Sigmoid colon (tissue), 7 donors: ENCODE results near the gene UQCRHL. TPM values are rescaled to one million over a fixed set of nuclear protein-coding genes. Genes with fewer than 3 reads are reported as not detected.
A peak's percentile ranks its signal among the peaks of the same experiment; 100 is the strongest.
"Not testable (repeated sequence)": the region's sequence is repeated elsewhere in the genome, so short reads cannot be mapped to it uniquely, and the experiment has no call there.

Experiments
- DNase-seq: peaks from one replicate; pipeline ENCODE4 v3.0.0-alpha.2; 2019
- H3K27ac ChIP-seq, 4 donors: fragments of 200-600 bp; sonication (generic); one replicate each; pipeline ENCODE4 v1.5.1; 2016 to 2019; ENCODE audit warnings: mild to moderate bottlenecking in 1 of 4
- H3K27me3 ChIP-seq, 3 donors: fragments of 200-600 bp; sonication (generic); one replicate each; pipeline ENCODE4 v1.5.1; 2019; ENCODE audit warnings: mild to moderate bottlenecking in 1 of 3
- H3K36me3 ChIP-seq, 4 donors: fragments of 200-600 bp; sonication (generic); one replicate each; pipeline ENCODE4 v1.5.1; 2016 to 2019
- H3K4me1 ChIP-seq, 4 donors: fragments of 200-600 bp; sonication (generic); one replicate each; pipeline ENCODE4 v1.5.1; 2017 to 2019
- H3K4me3 ChIP-seq, 4 donors: fragments of 200-600 bp; sonication (generic); one replicate each; pipeline ENCODE4 v1.5.1; 2017 to 2019; ENCODE audit warnings: mild to moderate bottlenecking in 2 of 4, moderate library complexity in 1 of 4
- H3K9me3 ChIP-seq, 4 donors: fragments of 200-600 bp in 3 of 4; sonication (generic) in 3 of 4; one replicate each; pipeline versions ENCODE4 v1.5.1 to v1.6.1; 2013 to 2019
- EP300 ChIP-seq, 4 donors: sonication (generic); formaldehyde crosslinking; IDR thresholded peaks; one replicate each; pipeline ENCODE4 v1.6.1; 2017; ENCODE audit warnings: antibody characterized with exemption in 4 of 4
- POLR2A ChIP-seq, 2 donors: fragments of 450-650 bp; IDR thresholded peaks; one replicate each; pipeline ENCODE4 v1.6.1; 2016; ENCODE audit warnings: antibody characterized with exemption in 2 of 2, mild to moderate bottlenecking in 2 of 2, moderate library complexity in 2 of 2
- POLR2AphosphoS5 ChIP-seq, 4 donors: sonication (generic); formaldehyde crosslinking; IDR thresholded peaks; one replicate each; pipeline ENCODE4 v1.6.1; 2017; ENCODE audit warnings: antibody characterized with exemption in 4 of 4
- WGBS, 2 donors: extraction: QIAGEN DNeasy Blood & Tissue Kit; methylation state at CpG; one replicate each; pipeline ENCODE4 v1.1.7; 2013; 5-methylcytosine and 5-hydroxymethylcytosine counted together
- intact Hi-C: fragments of 100-400 bp; cut with DNase I; formaldehyde crosslinking; loops from one replicate; pipeline ENCODE4 v1.15.1; 2023
- polyA plus RNA-seq, 3 donors: library from polyadenylated mRNA; stranded (reverse); fragments of 200-250 nt; gene quantifications; one replicate each; pipeline ENCODE4 v1.2.3, GENCODE V29; 2013
- total RNA-seq, 4 donors: library from RNA; depleted of rRNA; stranded (reverse); fragments of >200 nt; gene quantifications; one replicate each; pipeline ENCODE4 v1.1.0, GENCODE V29; 2016
- TF ChIP-seq, protein P1 (sequence below), 4 experiments: fragments of 450-650 bp in 3 of 4; fragments of 200-600 bp in 1 of 4; IDR thresholded peaks; one replicate each; pipeline ENCODE4 v1.5.1; 2016 to 2019; ENCODE audit warnings: antibody characterized with exemption in 4 of 4, mild to moderate bottlenecking in 3 of 4, moderate library complexity in 2 of 4
- donor health status: healthy with polysubstance abuse.
- donor health status: Bipolar disorder and iron deficiency.
- donor health status: healthy.

The UQCRHL gene
- total and polyA plus RNA-seq, 7 donors: 0.54 to 4.6 (median 2.2) TPM

DNA sequence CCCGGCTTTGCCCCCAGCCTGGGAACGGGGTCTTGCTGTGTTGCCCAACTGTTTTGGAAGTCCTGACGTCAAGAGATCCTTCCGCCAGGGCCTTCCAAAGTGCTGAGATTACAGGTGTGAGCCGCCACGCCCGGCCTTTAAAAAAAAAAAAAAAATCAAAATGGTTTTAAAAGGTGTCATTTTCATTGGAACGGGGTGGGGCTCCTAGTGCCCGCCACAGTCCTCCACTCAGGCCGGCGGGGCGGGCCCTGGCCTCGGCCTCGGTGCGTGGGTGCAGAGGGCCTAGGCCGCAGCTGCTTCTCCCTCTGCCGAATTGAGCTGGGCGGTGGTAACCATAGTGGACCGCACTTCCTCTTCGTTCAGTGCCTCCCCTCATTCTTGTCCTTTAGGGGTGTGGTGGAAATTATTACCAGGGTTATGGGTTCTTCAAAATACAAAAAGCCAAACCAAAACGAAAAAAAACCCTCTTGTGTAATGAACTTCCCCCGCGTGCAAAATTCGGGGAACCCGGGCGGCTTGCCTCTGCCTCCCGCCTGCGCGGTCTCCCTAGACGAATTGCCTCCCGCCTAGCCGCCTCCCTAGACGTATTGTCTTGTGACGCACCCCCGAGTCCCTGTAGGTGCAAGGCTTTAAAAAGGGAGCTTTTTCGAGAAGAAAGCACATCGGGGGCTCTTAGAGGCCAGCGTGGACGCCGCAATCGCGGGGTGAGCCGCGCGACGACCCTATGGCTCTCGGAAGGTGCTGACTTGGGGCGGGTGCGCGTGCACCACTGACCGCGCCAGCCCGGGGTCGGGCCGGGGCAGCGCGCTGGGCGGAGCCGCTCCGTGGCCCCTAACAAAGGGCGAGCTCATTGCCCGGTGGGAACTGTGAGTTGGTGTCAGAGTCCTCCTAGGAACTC, 29.6 kb upstream of the UQCRHL start:
- peak; percentile 71 for DNase-seq
- no peaks in the 10 kb centered on the region for H3K27me3 ChIP-seq
- peak overlapping the region; percentile 99 to 100 (median 99) for H3K27ac ChIP-seq
- WGBS, 2 donors: 33 to 57% methylated on average over 62 of the region's 62 CpGs
- peaks cover 0 to 26% (median 20%) of the 10 kb centered on the region in 4 donors for H3K4me1 ChIP-seq
- intact Hi-C loops: no loop called here
- peak overlapping the region in 3 of 4 donors; percentile 71 to 98 (median 77) for H3K4me3 ChIP-seq
- no peaks in the 10 kb centered on the region for H3K9me3 ChIP-seq
- no peaks in the 10 kb centered on the region for H3K36me3 ChIP-seq
- TF ChIP-seq, protein P1, sequence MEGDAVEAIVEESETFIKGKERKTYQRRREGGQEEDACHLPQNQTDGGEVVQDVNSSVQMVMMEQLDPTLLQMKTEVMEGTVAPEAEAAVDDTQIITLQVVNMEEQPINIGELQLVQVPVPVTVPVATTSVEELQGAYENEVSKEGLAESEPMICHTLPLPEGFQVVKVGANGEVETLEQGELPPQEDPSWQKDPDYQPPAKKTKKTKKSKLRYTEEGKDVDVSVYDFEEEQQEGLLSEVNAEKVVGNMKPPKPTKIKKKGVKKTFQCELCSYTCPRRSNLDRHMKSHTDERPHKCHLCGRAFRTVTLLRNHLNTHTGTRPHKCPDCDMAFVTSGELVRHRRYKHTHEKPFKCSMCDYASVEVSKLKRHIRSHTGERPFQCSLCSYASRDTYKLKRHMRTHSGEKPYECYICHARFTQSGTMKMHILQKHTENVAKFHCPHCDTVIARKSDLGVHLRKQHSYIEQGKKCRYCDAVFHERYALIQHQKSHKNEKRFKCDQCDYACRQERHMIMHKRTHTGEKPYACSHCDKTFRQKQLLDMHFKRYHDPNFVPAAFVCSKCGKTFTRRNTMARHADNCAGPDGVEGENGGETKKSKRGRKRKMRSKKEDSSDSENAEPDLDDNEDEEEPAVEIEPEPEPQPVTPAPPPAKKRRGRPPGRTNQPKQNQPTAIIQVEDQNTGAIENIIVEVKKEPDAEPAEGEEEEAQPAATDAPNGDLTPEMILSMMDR (IDR thresholded peaks at IDR 0.05): no peak
- no peak for TF ChIP-seq POLR2A (IDR thresholded peaks at IDR 0.05)
- TF ChIP-seq POLR2AphosphoS5 (IDR thresholded peaks at IDR 0.05): no peak
- TF ChIP-seq EP300 (IDR thresholded peaks at IDR 0.05): no peak

DNA sequence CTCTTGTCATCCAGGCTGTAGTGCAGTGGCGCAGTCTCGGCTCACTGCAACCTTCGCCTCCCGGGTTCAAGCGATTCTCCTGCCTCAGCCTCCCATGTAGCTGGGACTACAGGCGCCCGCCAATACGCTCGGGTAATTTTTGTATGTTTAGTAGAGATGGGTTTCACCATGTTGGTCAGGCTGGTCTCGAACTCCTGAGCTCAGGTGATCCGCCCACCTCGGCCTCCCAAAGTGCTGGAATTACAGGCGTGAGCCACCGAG, 29.0 kb upstream of the UQCRHL start:
- Histone ChIP-seq H3K27ac (peak overlapping the region; percentile 99 to 100 (median 99)), H3K4me1 (peaks cover 0 to 26% (median 20%) of the 10 kb centered on the region in 4 donors), H3K4me3 (peak overlapping the region; percentile 43 to 98 (median 74))
- H3K27me3 ChIP-seq, intact Hi-C loops, H3K9me3 ChIP-seq, H3K36me3 ChIP-seq: not testable (repeated sequence)
- peak; percentile 69 for DNase-seq
- WGBS, 2 donors: 29 to 64% methylated on average over 14 of the region's 14 CpGs

DNA sequence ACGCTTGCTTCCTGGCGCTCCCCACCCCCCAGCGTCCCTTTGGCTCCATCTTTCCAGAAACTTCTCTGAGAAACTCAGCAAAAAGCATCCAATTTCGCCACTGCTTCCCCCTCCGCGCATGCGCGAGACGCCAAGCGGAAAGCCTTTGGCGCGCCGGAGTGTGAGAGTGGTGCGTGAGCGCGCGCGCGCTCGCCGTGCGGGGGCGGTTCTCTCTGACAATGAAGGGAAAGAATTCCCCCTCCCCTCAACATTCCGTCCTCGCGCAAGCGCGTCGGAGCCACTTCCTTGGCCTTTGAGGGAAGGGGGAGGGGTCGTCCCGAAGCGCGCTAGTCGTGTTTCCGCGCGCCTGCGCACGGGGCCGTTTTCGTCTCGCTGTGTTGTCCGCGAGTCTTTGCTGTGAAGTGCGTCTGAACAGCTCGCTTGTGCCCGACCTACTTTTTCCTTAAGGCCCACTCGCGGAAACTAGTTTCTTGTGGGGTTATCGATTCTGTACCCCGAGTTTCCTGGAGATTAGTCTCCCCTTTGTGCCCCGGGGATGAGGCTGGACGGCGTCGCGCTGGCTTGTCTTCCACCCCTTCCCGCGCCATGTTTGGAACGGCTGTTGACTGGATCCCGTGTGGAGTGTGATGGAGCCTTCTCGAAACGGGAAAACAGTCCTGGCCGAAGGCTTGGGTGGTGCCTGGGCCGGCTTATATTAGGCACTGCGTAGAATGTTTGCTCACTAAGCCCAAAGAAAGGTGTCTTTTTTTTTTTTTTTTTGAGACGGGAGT, 28.5 kb upstream of the UQCRHL start:
- H3K27me3 ChIP-seq: no peaks in the 10 kb centered on the region
- peaks cover 0 to 26% (median 20%) of the 10 kb centered on the region in 4 donors for H3K4me1 ChIP-seq
- peak; percentile 100 for DNase-seq
- 1 to 2% methylated on average over 66 of the region's 66 CpGs for WGBS, 2 donors
- intact Hi-C loops: loop anchor here (1.0 kb wide), 1 partner anchor 11 kb away; the partner anchor contains the start of gene SPEN
- peak overlapping the region; percentile 99 to 100 (median 99) for H3K27ac ChIP-seq
- H3K9me3 ChIP-seq: no peaks in the 10 kb centered on the region
- no peaks in the 10 kb centered on the region for H3K36me3 ChIP-seq
- TF ChIP-seq EP300 (IDR thresholded peaks at IDR 0.05) (peak in 1 of 4 donors; percentile 94), POLR2A (IDR thresholded peaks at IDR 0.05) (peak; percentile 92 to 93), POLR2AphosphoS5 (IDR thresholded peaks at IDR 0.05) (peak; percentile 97 to 99 (median 98))
- TF ChIP-seq, protein P1 (IDR thresholded peaks at IDR 0.05): no peak
- peak overlapping the region; percentile 50 to 98 (median 74) for H3K4me3 ChIP-seq

DNA sequence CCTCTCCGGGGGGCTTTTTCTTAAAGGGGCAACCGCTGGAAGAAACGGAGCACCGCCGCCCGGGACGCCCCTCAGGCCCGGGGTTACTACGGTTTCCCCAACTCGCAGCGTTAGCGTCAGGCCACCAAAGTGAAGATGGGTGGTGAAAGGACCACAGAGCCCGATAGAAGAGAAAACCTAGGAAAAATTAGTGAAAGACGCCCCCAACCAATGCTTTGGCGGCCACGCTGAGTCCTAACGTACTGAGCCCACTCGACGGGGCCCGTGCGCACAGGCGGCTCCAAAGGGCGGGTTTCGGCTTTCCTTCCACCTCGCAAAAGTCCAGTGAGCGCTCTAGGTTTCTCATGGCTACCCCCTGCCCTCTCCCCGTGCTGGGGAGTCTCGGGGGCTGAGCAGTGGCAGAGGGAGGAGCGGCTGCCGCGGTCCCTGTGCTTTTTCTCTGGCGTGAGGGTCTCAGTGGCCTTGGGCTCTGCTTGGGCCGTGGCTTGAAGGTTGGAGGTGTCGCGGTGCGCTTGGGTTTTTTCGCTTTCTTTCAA, 27.8 kb upstream of the UQCRHL start:
- H3K4me3 ChIP-seq: peak overlapping the region; percentile 50 to 98 (median 74)
- H3K27me3 ChIP-seq: no peaks in the 10 kb centered on the region
- no peak for DNase-seq
- TF ChIP-seq, protein P1 (IDR thresholded peaks at IDR 0.05): no peak
- TF ChIP-seq POLR2A (IDR thresholded peaks at IDR 0.05): no peak
- TF ChIP-seq EP300 (IDR thresholded peaks at IDR 0.05): peak in 1 of 4 donors; percentile 15
- 0% methylated on average over 37 of the region's 37 CpGs for WGBS, 2 donors
- H3K4me1 ChIP-seq: peaks cover 0 to 26% (median 22%) of the 10 kb centered on the region in 4 donors
- H3K36me3 ChIP-seq: no peaks in the 10 kb centered on the region
- H3K27ac ChIP-seq: peak overlapping the region; percentile 99 to 100 (median 99)
- intact Hi-C loops: loop anchor here (1.0 kb wide), 1 partner anchor 12 kb away; the partner anchor contains the start of gene SPEN
- no peaks in the 10 kb centered on the region for H3K9me3 ChIP-seq
